HL-60 (cell line): ENCODE results near the gene EFCAB6.

Experiments
- DNase-seq, 2 experiments: peaks; one replicate each; pipeline ENCODE4 v3.0.0-alpha.2; 2010 to 2020; ENCODE audit warnings: low read depth in 1 of 2, low spot score in 1 of 2
- H3K27ac ChIP-seq: fragments of 250-450 bp; sonication (Bioruptor Pico); replicated peaks from 2 replicates; pipeline ENCODE4 v1.5.1; 2020; ENCODE audit warnings: mild to moderate bottlenecking, moderate library complexity
- H3K27me3 ChIP-seq: fragments of 250-450 bp; sonication (Bioruptor Pico); 2 replicates; pipeline ENCODE4 v1.5.1; 2021; ENCODE audit warnings: mild to moderate bottlenecking, moderate library complexity; ENCODE audit not compliant: insufficient read depth, poor library complexity, severe bottlenecking
- H3K4me3 ChIP-seq: replicated peaks from 2 replicates; pipeline ENCODE4 v1.5.1; 2011; ENCODE audit warnings: mild to moderate bottlenecking, control low read depth, low read length; ENCODE audit not compliant: insufficient read depth
- CTCF ChIP-seq: IDR thresholded peaks from one replicate; pipeline ENCODE4 v1.5.1; 2011; ENCODE audit warnings: low read length, control low read depth, inconsistent platforms; ENCODE audit not compliant: insufficient read depth
- GABPA ChIP-seq: IDR thresholded peaks from 2 replicates; pipeline ENCODE4 v1.6.1; 2012; ENCODE audit warnings: low read depth
- POLR2AphosphoS5 ChIP-seq: IDR thresholded peaks from 2 replicates; pipeline ENCODE4 v1.6.1; 2012; ENCODE audit warnings: low read depth
- SPI1 ChIP-seq: IDR thresholded peaks from 2 replicates; pipeline ENCODE4 v1.6.1; 2012; ENCODE audit warnings: low read depth, mild to moderate bottlenecking, borderline replicate concordance
- TF ChIP-seq, protein P1 (sequence below): IDR thresholded peaks from 2 replicates; pipeline ENCODE4 v1.6.1; 2012; ENCODE audit warnings: low read depth; ENCODE audit not compliant: insufficient replicate concordance

Gene EFCAB6

GRCh38 chr22:43860126-43860525, 48.0 kb upstream of the EFCAB6 start:
- Histone ChIP-seq H3K27ac (no peak overlapping the region), H3K4me3 (no peak overlapping the region), H3K27me3 (peaks cover 4% of the 10 kb centered on the region)
- TF ChIP-seq CTCF = no peak
- TF ChIP-seq POLR2AphosphoS5 = no peak
- TF ChIP-seq, protein P1, sequence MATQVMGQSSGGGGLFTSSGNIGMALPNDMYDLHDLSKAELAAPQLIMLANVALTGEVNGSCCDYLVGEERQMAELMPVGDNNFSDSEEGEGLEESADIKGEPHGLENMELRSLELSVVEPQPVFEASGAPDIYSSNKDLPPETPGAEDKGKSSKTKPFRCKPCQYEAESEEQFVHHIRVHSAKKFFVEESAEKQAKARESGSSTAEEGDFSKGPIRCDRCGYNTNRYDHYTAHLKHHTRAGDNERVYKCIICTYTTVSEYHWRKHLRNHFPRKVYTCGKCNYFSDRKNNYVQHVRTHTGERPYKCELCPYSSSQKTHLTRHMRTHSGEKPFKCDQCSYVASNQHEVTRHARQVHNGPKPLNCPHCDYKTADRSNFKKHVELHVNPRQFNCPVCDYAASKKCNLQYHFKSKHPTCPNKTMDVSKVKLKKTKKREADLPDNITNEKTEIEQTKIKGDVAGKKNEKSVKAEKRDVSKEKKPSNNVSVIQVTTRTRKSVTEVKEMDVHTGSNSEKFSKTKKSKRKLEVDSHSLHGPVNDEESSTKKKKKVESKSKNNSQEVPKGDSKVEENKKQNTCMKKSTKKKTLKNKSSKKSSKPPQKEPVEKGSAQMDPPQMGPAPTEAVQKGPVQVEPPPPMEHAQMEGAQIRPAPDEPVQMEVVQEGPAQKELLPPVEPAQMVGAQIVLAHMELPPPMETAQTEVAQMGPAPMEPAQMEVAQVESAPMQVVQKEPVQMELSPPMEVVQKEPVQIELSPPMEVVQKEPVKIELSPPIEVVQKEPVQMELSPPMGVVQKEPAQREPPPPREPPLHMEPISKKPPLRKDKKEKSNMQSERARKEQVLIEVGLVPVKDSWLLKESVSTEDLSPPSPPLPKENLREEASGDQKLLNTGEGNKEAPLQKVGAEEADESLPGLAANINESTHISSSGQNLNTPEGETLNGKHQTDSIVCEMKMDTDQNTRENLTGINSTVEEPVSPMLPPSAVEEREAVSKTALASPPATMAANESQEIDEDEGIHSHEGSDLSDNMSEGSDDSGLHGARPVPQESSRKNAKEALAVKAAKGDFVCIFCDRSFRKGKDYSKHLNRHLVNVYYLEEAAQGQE = no peak
- no peak for TF ChIP-seq SPI1
- no peak for TF ChIP-seq GABPA
- DNase-seq = no peak

- no peak overlapping the region for H3K4me3 ChIP-seq
- TF ChIP-seq GABPA (no peak), POLR2AphosphoS5 (no peak), SPI1 (no peak), CTCF (no peak)
- TF ChIP-seq, protein P1 = no peak
- H3K27ac ChIP-seq = no peak overlapping the region
- peaks cover 4% of the 10 kb centered on the region for H3K27me3 ChIP-seq
- no peak for DNase-seq
These were observed 47.5 kb upstream of the EFCAB6 start for GRCh38 chr22:43859621-43860020.

- Histone ChIP-seq H3K27ac (no peak overlapping the region), H3K27me3 (peaks cover 4% of the 10 kb centered on the region), H3K4me3 (no peak overlapping the region)
- TF ChIP-seq CTCF (no peak), POLR2AphosphoS5 (no peak), SPI1 (no peak), GABPA (no peak)
- TF ChIP-seq, protein P1 = no peak
- DNase-seq = no peak
These were observed 47.1 kb upstream of the EFCAB6 start for GRCh38 chr22:43859176-43859575.
